Activated T-cell treated with anti-CD3 and anti-CD28 coated beads, Interleukin-2, amount 50 U/mL, for 72 hours (primary cell): ENCODE measurements around the gene MYH13. TPM values are rescaled to one million over a fixed set of nuclear protein-coding genes. Genes with fewer than 3 reads are reported as not detected.

ENCODE experiments used
- ATAC-seq, 2 donors: fragments of 150-1000 bp; cut with Tn5 transposase; replicated peaks in 1 of 2; 2 replicates each; pipeline ENCODE4 v1.10.0; 2021; ENCODE audit warnings: moderate library complexity in 2 of 2, mild to moderate bottlenecking in 1 of 2
- DNase-seq, 2 donors: peaks; one replicate each; pipeline ENCODE4 v3.0.0; 2021 to 2022; ENCODE audit warnings: mixed read lengths in 1 of 2
- H3K27ac Mint-ChIP-seq: one replicate; pipeline ENCODE4 v1.8.0; 2022; ENCODE audit warnings: mild to moderate bottlenecking, moderate library complexity, mixed read lengths
- H3K27me3 Mint-ChIP-seq: one replicate; pipeline ENCODE4 v1.8.0; 2022; ENCODE audit warnings: low read depth, mixed read lengths
- H3K36me3 Mint-ChIP-seq, 2 donors: one replicate each; pipeline ENCODE4 v1.8.0; 2022; ENCODE audit warnings: mixed read lengths in 2 of 2, mild to moderate bottlenecking in 1 of 2; ENCODE audit not compliant: insufficient read depth in 2 of 2
- H3K4me1 Mint-ChIP-seq: one replicate; pipeline ENCODE4 v1.8.0; 2022; ENCODE audit warnings: low read depth, mixed read lengths
- H3K4me3 Mint-ChIP-seq, 2 donors: one replicate each; pipeline ENCODE4 v1.8.0; 2022; ENCODE audit warnings: mild to moderate bottlenecking in 2 of 2, mixed read lengths in 2 of 2, moderate library complexity in 2 of 2
- H3K9me3 Mint-ChIP-seq, 2 donors: one replicate each; pipeline ENCODE4 v1.8.0; 2022; ENCODE audit warnings: mixed read lengths in 2 of 2
- total RNA-seq, 2 donors: library from RNA; stranded (reverse); gene quantifications; one replicate each; pipeline ENCODE4 v1.2.3, GENCODE V29; 2022

The MYH13 gene
- total RNA-seq: not detected

- Mint-ChIP-seq H3K4me1 (no peaks in the 10 kb centered on the region), H3K9me3 (no peaks in the 10 kb centered on the region), H3K36me3 (no peaks in the 10 kb centered on the region), H3K27ac (no peak within 1 kb of the TSS), H3K27me3 (peaks cover 7% of the 10 kb centered on the region), H3K4me3 (no peak within 1 kb of the TSS)
- ATAC-seq (no peak), DNase-seq (no peak)
Observed at GRCh38 chr17:10372906-10373305, at the start of gene MYH13. Gene MYH13 (minus strand): TSS chr17:10373006. CDS start chr17:10364530, 8,476 bp downstream.

- Mint-ChIP-seq H3K27ac (no peak within 1 kb of the TSS), H3K4me3 (no peak within 1 kb of the TSS), H3K27me3 (no peaks in the 10 kb centered on the region), H3K4me1 (no peaks in the 10 kb centered on the region), H3K36me3 (no peaks in the 10 kb centered on the region), H3K9me3 (no peaks in the 10 kb centered on the region)
- ATAC-seq (no peak), DNase-seq (no peak)
Observed at GRCh38 chr17:10421900-10422542, 49.2 kb upstream of the MYH13 start, which contains the start of gene MYH8. Gene MYH8 (minus strand): TSS chr17:10421950. CDS start chr17:10420227, 1,723 bp downstream.

GRCh38 chr17:10421211-10421610 is 48.4 kb upstream of the MYH13 start:
- Mint-ChIP-seq H3K9me3 (no peaks in the 10 kb centered on the region), H3K4me1 (no peaks in the 10 kb centered on the region), H3K36me3 (no peaks in the 10 kb centered on the region), H3K27ac (no peak overlapping the region), H3K4me3 (no peak overlapping the region), H3K27me3 (peaks cover under 1% of the 10 kb centered on the region)
- DNase-seq: no peak
- ATAC-seq: no peak

GRCh38 chr17:10420811-10421210 is 48.0 kb upstream of the MYH13 start:
- no peaks in the 10 kb centered on the region for H3K36me3 Mint-ChIP-seq
- DNase-seq (no peak), ATAC-seq (no peak)
- H3K27me3 Mint-ChIP-seq: peaks cover 5% of the 10 kb centered on the region
- H3K4me3 Mint-ChIP-seq: no peak overlapping the region
- H3K27ac Mint-ChIP-seq: no peak overlapping the region
- H3K9me3 Mint-ChIP-seq: no peaks in the 10 kb centered on the region
- no peaks in the 10 kb centered on the region for H3K4me1 Mint-ChIP-seq

GRCh38 chr17:10417431-10417830 is 44.6 kb upstream of the MYH13 start:
- no peaks in the 10 kb centered on the region for H3K9me3 Mint-ChIP-seq
- H3K4me1 Mint-ChIP-seq: no peaks in the 10 kb centered on the region
- H3K4me3 Mint-ChIP-seq: no peak overlapping the region
- no peak for DNase-seq
- H3K27ac Mint-ChIP-seq: no peak overlapping the region
- H3K27me3 Mint-ChIP-seq: peaks cover 7% of the 10 kb centered on the region
- H3K36me3 Mint-ChIP-seq: no peaks in the 10 kb centered on the region
- no peak for ATAC-seq

GRCh38 chr17:10415161-10415560 is 42.4 kb upstream of the MYH13 start:
- Mint-ChIP-seq H3K27me3 (peaks cover 7% of the 10 kb centered on the region), H3K9me3 (no peaks in the 10 kb centered on the region), H3K27ac (no peak overlapping the region), H3K4me1 (no peaks in the 10 kb centered on the region), H3K36me3 (no peaks in the 10 kb centered on the region), H3K4me3 (no peak overlapping the region)
- no peak for DNase-seq
- no peak for ATAC-seq

GRCh38 chr17:10403589-10403988 is 30.8 kb upstream of the MYH13 start:
- Mint-ChIP-seq H3K9me3 (no peaks in the 10 kb centered on the region), H3K4me3 (no peak overlapping the region), H3K27me3 (no peaks in the 10 kb centered on the region), H3K27ac (no peak overlapping the region), H3K4me1 (peaks cover 7% of the 10 kb centered on the region), H3K36me3 (no peaks in the 10 kb centered on the region)
- DNase-seq (no peak), ATAC-seq (no peak)

- Mint-ChIP-seq H3K27ac (no peak overlapping the region), H3K4me1 (peaks cover 7% of the 10 kb centered on the region), H3K36me3 (no peaks in the 10 kb centered on the region), H3K27me3 (peaks cover 10% of the 10 kb centered on the region), H3K4me3 (no peak overlapping the region), H3K9me3 (no peaks in the 10 kb centered on the region)
- ATAC-seq (no peak), DNase-seq (no peak)
Observed at GRCh38 chr17:10398352-10398751, 25.5 kb upstream of the MYH13 start.

- H3K4me1 Mint-ChIP-seq: peaks cover 5% of the 10 kb centered on the region
- DNase-seq (no peak), ATAC-seq (no peak)
- no peak overlapping the region for H3K4me3 Mint-ChIP-seq
- no peaks in the 10 kb centered on the region for H3K9me3 Mint-ChIP-seq
- peaks cover 27% of the 10 kb centered on the region for H3K27me3 Mint-ChIP-seq
- H3K27ac Mint-ChIP-seq: no peak overlapping the region
- no peaks in the 10 kb centered on the region for H3K36me3 Mint-ChIP-seq
Observed at GRCh38 chr17:10396524-10397163, 23.8 kb upstream of the MYH13 start.

GRCh38 chr17:10394201-10394887 is 21.5 kb upstream of the MYH13 start:
- ATAC-seq (peak in 1 of 2 donors; percentile 39), DNase-seq (no peak)
- no peak overlapping the region for H3K4me3 Mint-ChIP-seq
- peaks cover 37% of the 10 kb centered on the region for H3K27me3 Mint-ChIP-seq
- H3K4me1 Mint-ChIP-seq: no peaks in the 10 kb centered on the region
- no peaks in the 10 kb centered on the region for H3K9me3 Mint-ChIP-seq
- no peaks in the 10 kb centered on the region for H3K36me3 Mint-ChIP-seq
- H3K27ac Mint-ChIP-seq: no peak overlapping the region

GRCh38 chr17:10392880-10393279 is 20.1 kb upstream of the MYH13 start:
- no peak overlapping the region for H3K27ac Mint-ChIP-seq
- no peak for DNase-seq
- H3K36me3 Mint-ChIP-seq: no peaks in the 10 kb centered on the region
- no peak for ATAC-seq
- H3K4me3 Mint-ChIP-seq: no peak overlapping the region
- H3K9me3 Mint-ChIP-seq: no peaks in the 10 kb centered on the region
- no peaks in the 10 kb centered on the region for H3K4me1 Mint-ChIP-seq
- H3K27me3 Mint-ChIP-seq: peaks cover 37% of the 10 kb centered on the region

GRCh38 chr17:10385871-10386270 is 13.1 kb upstream of the MYH13 start:
- no peak for ATAC-seq
- H3K27me3 Mint-ChIP-seq: peaks cover 6% of the 10 kb centered on the region
- no peak for DNase-seq
- H3K27ac Mint-ChIP-seq: no peak overlapping the region
- H3K4me1 Mint-ChIP-seq: no peaks in the 10 kb centered on the region
- no peaks in the 10 kb centered on the region for H3K36me3 Mint-ChIP-seq
- no peaks in the 10 kb centered on the region for H3K9me3 Mint-ChIP-seq
- no peak overlapping the region for H3K4me3 Mint-ChIP-seq

GRCh38 chr17:10384175-10384574 is 11.4 kb upstream of the MYH13 start:
- H3K27ac Mint-ChIP-seq: no peak overlapping the region
- H3K4me1 Mint-ChIP-seq: no peaks in the 10 kb centered on the region
- H3K4me3 Mint-ChIP-seq: no peak overlapping the region
- DNase-seq: no peak
- no peaks in the 10 kb centered on the region for H3K27me3 Mint-ChIP-seq
- ATAC-seq: no peak
- no peaks in the 10 kb centered on the region for H3K36me3 Mint-ChIP-seq
- H3K9me3 Mint-ChIP-seq: no peaks in the 10 kb centered on the region
